ENCODE data around the gene PXDC1.

DNA sequence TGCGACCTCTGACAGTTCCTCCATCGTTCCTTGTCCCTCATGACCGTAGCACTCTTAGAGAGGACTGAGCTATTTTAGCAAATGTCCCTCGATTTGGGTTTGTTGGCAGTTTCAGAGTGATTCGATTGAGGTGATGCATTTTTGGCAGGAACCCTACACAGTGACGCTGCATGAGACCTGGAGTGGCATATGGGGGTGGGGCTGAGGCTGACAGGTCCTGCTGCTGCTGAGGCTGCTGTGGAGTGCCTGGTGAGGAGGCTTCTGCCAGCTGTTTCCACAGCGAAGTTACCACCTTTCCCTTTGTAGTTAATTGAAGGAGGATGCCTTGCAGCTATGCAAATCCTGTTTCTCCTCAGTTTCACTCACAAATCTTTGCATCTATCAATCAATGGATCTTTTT lies 19.8 kb downstream of the PXDC1 start:
- TF ChIP-seq, protein P1, sequence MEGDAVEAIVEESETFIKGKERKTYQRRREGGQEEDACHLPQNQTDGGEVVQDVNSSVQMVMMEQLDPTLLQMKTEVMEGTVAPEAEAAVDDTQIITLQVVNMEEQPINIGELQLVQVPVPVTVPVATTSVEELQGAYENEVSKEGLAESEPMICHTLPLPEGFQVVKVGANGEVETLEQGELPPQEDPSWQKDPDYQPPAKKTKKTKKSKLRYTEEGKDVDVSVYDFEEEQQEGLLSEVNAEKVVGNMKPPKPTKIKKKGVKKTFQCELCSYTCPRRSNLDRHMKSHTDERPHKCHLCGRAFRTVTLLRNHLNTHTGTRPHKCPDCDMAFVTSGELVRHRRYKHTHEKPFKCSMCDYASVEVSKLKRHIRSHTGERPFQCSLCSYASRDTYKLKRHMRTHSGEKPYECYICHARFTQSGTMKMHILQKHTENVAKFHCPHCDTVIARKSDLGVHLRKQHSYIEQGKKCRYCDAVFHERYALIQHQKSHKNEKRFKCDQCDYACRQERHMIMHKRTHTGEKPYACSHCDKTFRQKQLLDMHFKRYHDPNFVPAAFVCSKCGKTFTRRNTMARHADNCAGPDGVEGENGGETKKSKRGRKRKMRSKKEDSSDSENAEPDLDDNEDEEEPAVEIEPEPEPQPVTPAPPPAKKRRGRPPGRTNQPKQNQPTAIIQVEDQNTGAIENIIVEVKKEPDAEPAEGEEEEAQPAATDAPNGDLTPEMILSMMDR (conservative IDR thresholded peaks at IDR 0.05) = no peak
- TF ChIP-seq EZH2 (IDR thresholded peaks at IDR 0.05; ENCODE audit: low read depth) = no peak
